ENCODE results near the gene CXADR.
"Not testable (repeated sequence)": the region's sequence is repeated elsewhere in the genome, so short reads cannot be mapped to it uniquely, and the experiment has no call there.

The CXADR gene

GRCh38 chr21:17523007-17523451 is 10.2 kb downstream of the CXADR start:
- Histone ChIP-seq H3K9me3 (ENCODE audit: control insufficient read depth, low read length) (no peaks in the 10 kb centered on the region), H3K36me3 (ENCODE audit: control insufficient read depth, insufficient read depth, low read length) (no peaks in the 10 kb centered on the region), H3K27ac (ENCODE audit: insufficient read depth, low read length, poor library complexity, severe bottlenecking) (no peak overlapping the region), H3K4me1 (ENCODE audit: control insufficient read depth, insufficient read depth, low read length, poor library complexity, severe bottlenecking) (no peaks in the 10 kb centered on the region), H3K4me3 (ENCODE audit: insufficient read depth, low read depth, low read length, poor library complexity, severe bottlenecking) (no peak overlapping the region), H3K27me3 (replicated peaks; ENCODE audit: control insufficient read depth, insufficient read depth, low read length, poor library complexity, severe bottlenecking) (no peaks in the 10 kb centered on the region)
- DNase-seq, result no peak

DNA sequence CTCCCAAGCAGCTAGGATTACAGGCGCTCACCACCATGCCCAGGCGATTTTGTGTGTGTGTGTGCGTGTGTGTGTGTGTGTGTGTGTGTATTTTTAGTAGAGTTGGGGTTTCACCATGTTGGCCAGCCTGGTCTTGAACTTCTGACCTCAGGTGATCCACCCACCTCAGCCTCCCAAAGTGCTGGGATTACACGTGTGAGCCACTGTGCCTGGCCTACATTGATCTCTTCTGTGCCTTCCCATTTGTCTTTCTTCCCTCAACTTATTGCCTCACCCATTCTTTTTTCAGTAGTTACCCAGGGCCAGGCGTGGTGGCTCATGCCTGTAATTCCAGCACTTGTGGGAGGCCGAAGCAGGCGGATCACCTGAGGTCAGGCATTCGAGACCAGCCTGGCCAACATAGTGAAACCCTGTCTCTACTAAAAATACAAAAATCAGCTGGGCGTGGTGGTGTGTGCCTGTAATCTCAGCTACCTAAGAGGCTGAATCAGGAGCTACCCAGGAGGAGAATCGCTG is 11.2 kb downstream of the CXADR start:
- H3K27me3 ChIP-seq (replicated peaks; ENCODE audit: control insufficient read depth, insufficient read depth, low read length, poor library complexity, severe bottlenecking); H3K27ac ChIP-seq (ENCODE audit: insufficient read depth, low read length, poor library complexity, severe bottlenecking); H3K4me1 ChIP-seq (ENCODE audit: control insufficient read depth, insufficient read depth, low read length, poor library complexity, severe bottlenecking); H3K36me3 ChIP-seq (ENCODE audit: control insufficient read depth, insufficient read depth, low read length); H3K4me3 ChIP-seq (ENCODE audit: insufficient read depth, low read depth, low read length, poor library complexity, severe bottlenecking); H3K9me3 ChIP-seq (ENCODE audit: control insufficient read depth, low read length); DNase-seq: not testable (repeated sequence)

- no peak for DNase-seq
- H3K4me3 ChIP-seq (ENCODE audit: insufficient read depth, low read depth, low read length, poor library complexity, severe bottlenecking), result no peak overlapping the region
- H3K36me3 ChIP-seq (ENCODE audit: control insufficient read depth, insufficient read depth, low read length), result no peaks in the 10 kb centered on the region
- no peaks in the 10 kb centered on the region for H3K4me1 ChIP-seq (ENCODE audit: control insufficient read depth, insufficient read depth, low read length, poor library complexity, severe bottlenecking)
- H3K27ac ChIP-seq (ENCODE audit: insufficient read depth, low read length, poor library complexity, severe bottlenecking), result no peak overlapping the region
- no peaks in the 10 kb centered on the region for H3K27me3 ChIP-seq (replicated peaks; ENCODE audit: control insufficient read depth, insufficient read depth, low read length, poor library complexity, severe bottlenecking)
- H3K9me3 ChIP-seq (ENCODE audit: control insufficient read depth, low read length), result no peaks in the 10 kb centered on the region
Measured at GRCh38 chr21:17524635-17525034, 11.8 kb downstream of the CXADR start.

DNA sequence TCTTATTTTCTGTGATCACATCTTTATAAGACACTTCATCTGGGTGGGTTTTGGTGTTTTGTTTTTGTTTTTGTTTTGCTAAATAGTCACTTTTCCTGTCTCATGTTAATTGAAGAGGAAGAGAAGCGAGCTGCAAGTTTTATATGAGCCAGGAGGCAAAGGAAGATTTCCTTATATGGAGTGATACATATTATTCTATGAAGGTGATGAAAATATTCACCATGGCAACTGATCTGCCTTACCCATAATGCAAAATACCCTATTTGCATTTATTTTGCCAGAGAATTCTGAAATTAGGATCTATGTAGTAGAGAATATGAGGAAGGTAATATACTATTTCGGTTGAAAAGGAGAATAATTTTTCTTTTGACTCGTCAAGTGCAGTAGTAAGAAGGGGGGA is 13.9 kb downstream of the CXADR start:
- H3K4me3 ChIP-seq (ENCODE audit: insufficient read depth, low read depth, low read length, poor library complexity, severe bottlenecking), result no peak overlapping the region
- no peak overlapping the region for H3K27ac ChIP-seq (ENCODE audit: insufficient read depth, low read length, poor library complexity, severe bottlenecking)

DNA sequence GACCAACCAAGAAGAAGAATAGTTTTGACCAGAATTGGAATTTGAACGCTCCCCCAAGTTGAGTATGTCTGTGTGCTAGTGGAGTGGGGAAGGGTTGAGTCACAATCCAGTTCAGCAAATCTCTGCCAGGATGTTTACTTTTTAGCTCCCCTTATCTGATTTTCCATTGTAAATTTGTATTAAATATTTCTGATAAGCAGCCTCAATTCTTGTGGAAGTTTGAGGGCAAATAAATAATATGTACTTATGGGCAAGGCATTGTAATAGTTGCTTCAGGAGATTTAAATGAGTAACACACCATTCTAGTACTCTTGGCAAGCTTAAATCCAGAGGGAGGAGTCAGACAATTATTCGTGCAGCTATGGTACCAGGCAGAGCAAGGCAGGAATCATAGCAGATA is 14.4 kb downstream of the CXADR start:
- H3K36me3 ChIP-seq (ENCODE audit: control insufficient read depth, insufficient read depth, low read length), result no peaks in the 10 kb centered on the region
- no peak overlapping the region for H3K4me3 ChIP-seq (ENCODE audit: insufficient read depth, low read depth, low read length, poor library complexity, severe bottlenecking)
- DNase-seq, result no peak
- H3K27ac ChIP-seq (ENCODE audit: insufficient read depth, low read length, poor library complexity, severe bottlenecking), result no peak overlapping the region
- H3K9me3 ChIP-seq (ENCODE audit: control insufficient read depth, low read length), result no peaks in the 10 kb centered on the region
- no peaks in the 10 kb centered on the region for H3K4me1 ChIP-seq (ENCODE audit: control insufficient read depth, insufficient read depth, low read length, poor library complexity, severe bottlenecking)
- no peaks in the 10 kb centered on the region for H3K27me3 ChIP-seq (replicated peaks; ENCODE audit: control insufficient read depth, insufficient read depth, low read length, poor library complexity, severe bottlenecking)

More for the DNA sequence above, 13.9 kb downstream of the CXADR start:
- H3K9me3 ChIP-seq (ENCODE audit: control insufficient read depth, low read length), result no peaks in the 10 kb centered on the region
- no peaks in the 10 kb centered on the region for H3K36me3 ChIP-seq (ENCODE audit: control insufficient read depth, insufficient read depth, low read length)
- DNase-seq, result no peak
- H3K4me1 ChIP-seq (ENCODE audit: control insufficient read depth, insufficient read depth, low read length, poor library complexity, severe bottlenecking), result no peaks in the 10 kb centered on the region
- H3K27me3 ChIP-seq (replicated peaks; ENCODE audit: control insufficient read depth, insufficient read depth, low read length, poor library complexity, severe bottlenecking), result no peaks in the 10 kb centered on the region

DNA sequence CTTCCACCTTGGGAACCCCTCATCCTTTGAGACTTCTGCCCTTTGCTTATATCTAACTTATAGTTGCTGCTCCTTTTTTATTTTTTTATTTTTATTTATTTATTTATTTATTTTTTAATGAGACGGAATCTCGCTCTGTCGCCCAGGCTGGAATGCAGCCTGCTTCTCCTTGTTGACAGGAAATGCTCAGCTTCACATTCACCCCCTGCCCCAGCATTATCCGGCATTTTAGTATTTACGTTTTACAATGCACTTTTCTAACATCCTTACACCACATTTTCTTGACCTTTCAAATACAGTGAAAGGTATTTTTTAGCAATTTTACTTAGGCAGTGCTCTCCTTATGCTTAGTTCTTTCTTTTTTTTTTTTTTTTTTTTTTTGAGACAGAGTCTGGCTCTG is 14.9 kb downstream of the CXADR start:
- no peaks in the 10 kb centered on the region for H3K27me3 ChIP-seq (replicated peaks; ENCODE audit: control insufficient read depth, insufficient read depth, low read length, poor library complexity, severe bottlenecking)
- H3K4me1 ChIP-seq (ENCODE audit: control insufficient read depth, insufficient read depth, low read length, poor library complexity, severe bottlenecking), result no peaks in the 10 kb centered on the region
- DNase-seq, result no peak
- no peak overlapping the region for H3K4me3 ChIP-seq (ENCODE audit: insufficient read depth, low read depth, low read length, poor library complexity, severe bottlenecking)
- H3K27ac ChIP-seq (ENCODE audit: insufficient read depth, low read length, poor library complexity, severe bottlenecking), result no peak overlapping the region
- H3K36me3 ChIP-seq (ENCODE audit: control insufficient read depth, insufficient read depth, low read length), result no peaks in the 10 kb centered on the region
- H3K9me3 ChIP-seq (ENCODE audit: control insufficient read depth, low read length), result no peaks in the 10 kb centered on the region

DNA sequence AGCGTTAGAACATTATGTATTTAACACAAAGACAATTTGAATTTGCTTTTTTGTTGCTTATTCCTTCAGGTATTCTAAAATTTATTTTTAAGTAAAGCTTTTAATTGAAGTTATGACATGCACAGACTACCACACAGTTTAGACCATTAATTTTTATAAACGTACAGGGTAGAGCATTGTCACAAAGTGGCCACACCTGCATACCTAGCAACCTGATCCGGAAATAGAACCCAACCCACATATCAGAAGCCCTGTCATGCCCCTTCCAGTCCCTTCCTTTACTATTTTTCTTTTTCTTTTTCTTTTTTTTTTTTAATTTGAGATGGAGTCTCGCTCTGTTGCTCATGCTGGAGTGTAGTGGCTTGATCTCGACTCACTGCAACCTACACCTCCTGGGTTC is 16.8 kb downstream of the CXADR start:
- DNase-seq, result no peak
- no peak overlapping the region for H3K27ac ChIP-seq (ENCODE audit: insufficient read depth, low read length, poor library complexity, severe bottlenecking)
- no peaks in the 10 kb centered on the region for H3K36me3 ChIP-seq (ENCODE audit: control insufficient read depth, insufficient read depth, low read length)
- no peaks in the 10 kb centered on the region for H3K27me3 ChIP-seq (replicated peaks; ENCODE audit: control insufficient read depth, insufficient read depth, low read length, poor library complexity, severe bottlenecking)
- H3K4me1 ChIP-seq (ENCODE audit: control insufficient read depth, insufficient read depth, low read length, poor library complexity, severe bottlenecking), result no peaks in the 10 kb centered on the region
- no peaks in the 10 kb centered on the region for H3K9me3 ChIP-seq (ENCODE audit: control insufficient read depth, low read length)
- no peak overlapping the region for H3K4me3 ChIP-seq (ENCODE audit: insufficient read depth, low read depth, low read length, poor library complexity, severe bottlenecking)

GRCh38 chr21:17532292-17532691 is 19.4 kb downstream of the CXADR start:
- Histone ChIP-seq H3K27ac (ENCODE audit: insufficient read depth, low read length, poor library complexity, severe bottlenecking) (no peak overlapping the region), H3K9me3 (ENCODE audit: control insufficient read depth, low read length) (no peaks in the 10 kb centered on the region), H3K4me1 (ENCODE audit: control insufficient read depth, insufficient read depth, low read length, poor library complexity, severe bottlenecking) (no peaks in the 10 kb centered on the region), H3K36me3 (ENCODE audit: control insufficient read depth, insufficient read depth, low read length) (no peaks in the 10 kb centered on the region), H3K4me3 (ENCODE audit: insufficient read depth, low read depth, low read length, poor library complexity, severe bottlenecking) (no peak overlapping the region), H3K27me3 (replicated peaks; ENCODE audit: control insufficient read depth, insufficient read depth, low read length, poor library complexity, severe bottlenecking) (no peaks in the 10 kb centered on the region)
- no peak for DNase-seq

DNA sequence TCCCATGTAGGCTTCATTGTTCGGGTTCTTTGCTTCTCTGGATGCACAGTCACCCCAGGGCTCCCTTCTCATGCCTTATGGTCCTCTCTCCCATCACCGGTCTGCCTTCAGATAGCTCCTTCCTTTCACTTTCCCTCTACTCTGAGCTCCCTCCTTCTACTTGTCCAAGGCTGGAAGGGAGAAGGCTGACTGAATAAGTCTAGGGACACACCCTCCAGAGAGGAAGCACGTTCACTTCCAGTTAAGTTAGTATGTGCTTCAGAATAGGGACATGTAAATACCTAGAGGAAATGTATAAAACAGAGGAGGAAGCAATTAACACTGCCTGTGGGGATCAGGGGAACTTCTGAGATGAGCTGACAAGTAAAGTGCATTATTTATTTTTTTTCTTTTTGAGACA is 23.5 kb downstream of the CXADR start:
- DNase-seq, result no peak
- Histone ChIP-seq H3K27ac (ENCODE audit: insufficient read depth, low read length, poor library complexity, severe bottlenecking) (no peak overlapping the region), H3K4me3 (ENCODE audit: insufficient read depth, low read depth, low read length, poor library complexity, severe bottlenecking) (no peak overlapping the region), H3K27me3 (replicated peaks; ENCODE audit: control insufficient read depth, insufficient read depth, low read length, poor library complexity, severe bottlenecking) (no peaks in the 10 kb centered on the region), H3K4me1 (ENCODE audit: control insufficient read depth, insufficient read depth, low read length, poor library complexity, severe bottlenecking) (no peaks in the 10 kb centered on the region), H3K36me3 (ENCODE audit: control insufficient read depth, insufficient read depth, low read length) (no peaks in the 10 kb centered on the region), H3K9me3 (ENCODE audit: control insufficient read depth, low read length) (no peaks in the 10 kb centered on the region)

GRCh38 chr21:17537299-17537698 is 24.5 kb downstream of the CXADR start:
- Histone ChIP-seq H3K27me3 (replicated peaks; ENCODE audit: control insufficient read depth, insufficient read depth, low read length, poor library complexity, severe bottlenecking) (no peaks in the 10 kb centered on the region), H3K4me1 (ENCODE audit: control insufficient read depth, insufficient read depth, low read length, poor library complexity, severe bottlenecking) (no peaks in the 10 kb centered on the region), H3K4me3 (ENCODE audit: insufficient read depth, low read depth, low read length, poor library complexity, severe bottlenecking) (no peak overlapping the region), H3K9me3 (ENCODE audit: control insufficient read depth, low read length) (no peaks in the 10 kb centered on the region), H3K36me3 (ENCODE audit: control insufficient read depth, insufficient read depth, low read length) (no peaks in the 10 kb centered on the region), H3K27ac (ENCODE audit: insufficient read depth, low read length, poor library complexity, severe bottlenecking) (no peak overlapping the region)
- DNase-seq, result no peak

DNA sequence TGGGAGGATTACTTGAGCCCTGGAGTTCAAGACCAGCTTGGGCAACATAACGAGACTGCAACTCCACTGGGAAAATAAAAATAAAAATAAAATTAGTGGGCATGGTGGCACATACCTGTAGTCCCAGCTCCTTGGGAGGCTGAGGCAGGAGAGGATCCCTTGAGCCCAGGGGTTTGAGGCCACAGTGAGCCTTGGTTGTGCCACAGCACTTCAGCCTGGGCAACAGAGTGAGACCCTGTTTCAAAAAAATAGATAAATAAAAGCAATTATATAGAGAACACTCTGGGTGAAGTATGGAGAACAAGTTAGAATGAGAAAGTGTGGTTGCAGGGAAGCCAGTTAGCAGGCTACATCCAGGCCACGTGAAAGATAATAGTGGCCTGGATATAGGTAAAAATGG is 25.7 kb downstream of the CXADR start:
- H3K4me3 ChIP-seq (ENCODE audit: insufficient read depth, low read depth, low read length, poor library complexity, severe bottlenecking), result no peak overlapping the region
- no peaks in the 10 kb centered on the region for H3K4me1 ChIP-seq (ENCODE audit: control insufficient read depth, insufficient read depth, low read length, poor library complexity, severe bottlenecking)
- no peak overlapping the region for H3K27ac ChIP-seq (ENCODE audit: insufficient read depth, low read length, poor library complexity, severe bottlenecking)
- DNase-seq, result no peak
- H3K36me3 ChIP-seq (ENCODE audit: control insufficient read depth, insufficient read depth, low read length), result no peaks in the 10 kb centered on the region
- H3K27me3 ChIP-seq (replicated peaks; ENCODE audit: control insufficient read depth, insufficient read depth, low read length, poor library complexity, severe bottlenecking), result no peaks in the 10 kb centered on the region
- no peaks in the 10 kb centered on the region for H3K9me3 ChIP-seq (ENCODE audit: control insufficient read depth, low read length)
